ENCODE measurements around the gene SAP30BP.
A peak's percentile ranks its signal among the peaks of the same experiment; 100 is the strongest.

SAP30BP gene

DNA sequence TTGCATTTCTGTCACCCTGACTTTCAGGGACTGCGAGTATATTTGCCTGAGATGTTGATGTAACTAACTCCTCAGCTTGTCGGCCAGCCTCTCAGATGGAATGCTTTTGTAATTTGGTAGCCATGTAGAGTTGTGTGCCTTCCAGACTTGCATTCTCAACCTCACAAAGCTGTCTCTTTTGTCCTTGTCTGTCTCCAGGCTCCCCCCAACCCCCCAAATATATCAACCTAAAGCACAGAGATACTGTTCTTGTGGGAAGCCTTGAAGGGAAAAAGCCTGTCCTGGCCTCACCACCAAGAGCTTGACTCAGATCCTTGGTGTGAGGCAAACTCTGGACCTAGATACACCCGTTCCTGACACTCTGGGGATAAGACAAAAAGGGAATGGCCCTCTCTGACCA lies 18.4 kb downstream of the SAP30BP start:
- no peak for DNase-seq (ENCODE audit: low read depth, low spot score)

DNA sequence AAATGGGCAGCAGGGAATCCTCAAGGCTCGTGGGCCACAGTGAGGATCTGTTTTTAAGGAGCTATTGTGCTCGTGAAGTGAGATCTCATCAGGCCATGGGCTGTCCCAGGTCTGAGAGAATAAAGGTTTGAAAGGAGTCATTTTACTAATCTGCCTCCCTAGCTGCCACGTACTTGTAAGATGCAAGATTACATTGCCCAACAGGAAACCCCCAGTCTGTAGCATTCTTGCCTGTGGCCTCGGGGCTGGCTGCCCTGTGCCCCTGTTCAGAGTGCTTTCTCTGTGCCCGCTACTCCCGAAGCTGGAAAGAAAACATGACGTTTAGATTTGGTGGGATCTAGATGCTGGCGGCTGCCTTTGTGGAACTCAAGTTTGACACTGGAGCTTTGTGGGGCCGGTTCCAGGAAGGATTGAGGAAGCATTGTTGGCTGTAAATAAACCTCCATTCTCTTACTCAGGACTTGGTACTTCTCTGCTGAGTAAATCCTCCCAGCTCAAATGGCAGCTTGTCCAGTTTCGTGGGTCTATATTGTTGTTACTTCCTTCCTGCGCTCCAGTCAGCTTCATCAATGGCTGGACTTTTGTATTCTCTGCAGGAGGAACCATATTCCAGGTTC lies 21.2 kb downstream of the SAP30BP start:
- DNase-seq (ENCODE audit: low read depth, low spot score): no peak

GRCh38 chr17:75689441-75689873 lies 22.3 kb downstream of the SAP30BP start:
- no peak for DNase-seq (ENCODE audit: low read depth, low spot score)

DNA sequence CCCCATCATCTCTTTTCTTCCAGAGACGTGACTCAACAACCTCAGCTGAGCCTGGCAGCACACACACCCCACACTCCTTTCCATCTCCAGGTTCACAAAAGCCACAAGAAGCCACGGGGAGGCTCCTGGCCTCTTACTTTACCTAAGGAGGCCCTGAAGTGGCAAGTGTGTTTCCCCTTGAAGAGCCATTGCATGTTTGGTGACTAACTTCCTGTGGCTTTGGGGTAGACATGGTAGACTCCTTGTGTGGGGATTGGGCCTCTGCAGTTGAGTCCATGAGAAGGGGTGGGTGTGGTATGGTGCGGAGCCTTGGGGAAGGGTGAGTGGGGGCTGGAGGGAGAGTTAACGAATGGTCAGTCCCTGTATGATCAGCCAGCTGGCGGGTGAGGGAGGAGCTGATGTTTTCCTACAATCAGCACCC lies 24.2 kb downstream of the SAP30BP start:
- no peak for DNase-seq (ENCODE audit: low read depth, low spot score)

- DNase-seq (ENCODE audit: low read depth, low spot score): no peak
These were observed 24.9 kb downstream of the SAP30BP start for GRCh38 chr17:75691801-75692626.

GRCh38 chr17:75692976-75693375 lies 25.8 kb downstream of the SAP30BP start:
- DNase-seq (ENCODE audit: low read depth, low spot score): no peak

DNA sequence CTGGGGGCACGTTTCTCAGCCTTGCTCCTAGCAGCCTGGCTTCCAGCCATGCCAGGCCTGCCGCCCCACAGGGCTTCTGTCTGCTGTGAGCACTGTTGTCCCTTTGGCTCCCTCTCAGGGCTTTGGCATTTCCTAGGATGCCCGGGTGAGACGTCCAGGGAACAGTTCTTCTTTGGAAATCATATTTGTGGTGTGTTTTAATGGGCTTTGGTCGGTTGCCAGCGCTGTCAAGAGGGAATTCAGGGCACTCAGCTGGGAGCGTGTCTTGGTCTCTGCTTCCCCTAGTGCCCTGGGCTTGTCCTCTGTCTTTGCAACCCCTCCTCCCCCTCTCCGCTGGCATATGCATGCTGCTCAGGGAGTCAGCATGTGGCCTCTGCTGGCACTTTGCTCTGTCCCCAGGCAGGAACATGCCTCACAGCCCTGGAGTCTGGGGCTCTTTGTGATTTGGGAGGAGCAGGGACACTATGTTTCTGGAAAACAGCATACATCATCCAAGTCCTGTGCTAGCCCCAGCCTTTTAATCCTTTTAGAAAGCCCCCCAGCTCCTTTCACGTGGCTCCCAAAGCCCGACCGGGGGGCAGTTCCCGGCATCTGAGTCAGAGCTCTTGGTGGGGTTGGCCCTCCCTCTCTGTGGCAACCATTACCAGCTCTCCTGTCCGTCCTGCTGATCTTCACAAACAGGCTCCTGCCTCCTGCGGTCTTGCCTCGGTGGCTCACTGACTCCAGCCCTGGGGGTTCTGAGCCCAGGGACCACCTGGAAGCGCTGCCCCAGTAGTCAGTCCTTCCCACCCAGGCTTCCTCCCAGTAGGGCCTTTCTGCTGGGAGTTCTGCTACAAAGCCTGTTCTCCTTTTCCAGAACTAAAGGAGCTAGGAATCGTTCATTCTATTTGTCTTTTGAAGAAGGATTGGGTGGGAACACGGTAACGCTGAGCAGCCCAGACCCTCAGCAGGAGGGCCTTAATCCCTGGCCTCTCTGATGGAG lies 26.7 kb downstream of the SAP30BP start:
- DNase-seq (ENCODE audit: low read depth, low spot score): peak; percentile 83

GRCh38 chr17:75694536-75694935 lies 27.4 kb downstream of the SAP30BP start:
- no peak for DNase-seq (ENCODE audit: low read depth, low spot score)

- DNase-seq (ENCODE audit: low read depth, low spot score): no peak
These were observed 28.1 kb downstream of the SAP30BP start for GRCh38 chr17:75695141-75695829.

GRCh38 chr17:75695830-75696271 lies 28.7 kb downstream of the SAP30BP start:
- no peak for DNase-seq (ENCODE audit: low read depth, low spot score)

- DNase-seq (ENCODE audit: low read depth, low spot score): no peak
These were observed 30.6 kb downstream of the SAP30BP start for GRCh38 chr17:75697651-75698291.

- no peak for DNase-seq (ENCODE audit: low read depth, low spot score)
These were observed 31.5 kb downstream of the SAP30BP start for GRCh38 chr17:75698659-75699058.

DNA sequence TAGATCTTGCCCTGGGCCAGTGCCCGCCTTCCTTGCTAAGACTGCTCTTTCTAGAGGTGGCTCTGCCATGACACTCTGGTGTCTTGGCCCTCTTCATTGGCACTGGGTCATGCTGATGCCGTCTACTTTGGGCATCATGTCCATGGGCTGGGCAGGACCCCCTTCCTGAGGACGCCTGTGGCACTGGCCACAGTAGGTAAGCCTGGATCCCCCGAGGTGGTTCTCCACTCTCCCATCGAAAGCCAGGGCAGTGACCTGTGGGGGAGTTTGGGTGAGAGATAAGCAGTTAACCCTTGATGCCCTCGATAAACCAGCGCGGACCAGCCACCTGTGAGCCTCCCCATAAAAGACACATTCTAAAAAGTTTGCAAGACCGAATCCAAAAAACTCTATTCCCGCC lies 34.1 kb downstream of the SAP30BP start:
- DNase-seq (ENCODE audit: low read depth, low spot score): no peak

- no peak for DNase-seq (ENCODE audit: low read depth, low spot score)
These were observed 36.1 kb downstream of the SAP30BP start for GRCh38 chr17:75703191-75703590.

GRCh38 chr17:75703591-75703990 lies 36.5 kb downstream of the SAP30BP start:
- DNase-seq (ENCODE audit: low read depth, low spot score): no peak

GRCh38 chr17:75704963-75705875 lies 38.1 kb downstream of the SAP30BP start:
- DNase-seq (ENCODE audit: low read depth, low spot score): no peak

- no peak for DNase-seq (ENCODE audit: low read depth, low spot score)
These were observed 39.0 kb downstream of the SAP30BP start for GRCh38 chr17:75706042-75706728.

DNA sequence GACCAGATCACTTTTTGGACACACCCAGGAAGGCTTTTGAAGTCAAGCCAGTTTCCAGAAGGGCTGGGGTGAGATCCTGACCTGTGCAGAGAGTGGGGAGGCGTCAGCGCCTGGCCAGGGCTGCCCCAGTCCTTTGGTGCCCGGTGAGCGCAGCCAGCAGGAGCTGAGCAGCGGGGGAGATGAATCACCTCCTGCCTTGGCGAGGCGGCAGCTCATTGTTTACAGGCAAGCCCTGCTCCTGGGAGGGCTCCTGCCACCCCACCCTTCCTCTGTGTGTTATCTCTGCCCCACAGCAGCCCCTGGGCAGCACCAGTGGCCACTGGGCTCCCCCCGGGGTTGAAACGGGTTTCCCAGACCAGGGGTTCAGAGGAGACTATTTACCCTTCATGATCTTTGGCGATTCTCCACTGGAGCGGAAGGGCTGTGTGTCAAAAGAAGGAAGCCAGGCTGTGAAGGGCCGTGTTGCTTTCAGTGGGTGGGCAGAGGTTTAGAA lies 40.0 kb downstream of the SAP30BP start:
- DNase-seq (ENCODE audit: low read depth, low spot score): peak; percentile 49

DNA sequence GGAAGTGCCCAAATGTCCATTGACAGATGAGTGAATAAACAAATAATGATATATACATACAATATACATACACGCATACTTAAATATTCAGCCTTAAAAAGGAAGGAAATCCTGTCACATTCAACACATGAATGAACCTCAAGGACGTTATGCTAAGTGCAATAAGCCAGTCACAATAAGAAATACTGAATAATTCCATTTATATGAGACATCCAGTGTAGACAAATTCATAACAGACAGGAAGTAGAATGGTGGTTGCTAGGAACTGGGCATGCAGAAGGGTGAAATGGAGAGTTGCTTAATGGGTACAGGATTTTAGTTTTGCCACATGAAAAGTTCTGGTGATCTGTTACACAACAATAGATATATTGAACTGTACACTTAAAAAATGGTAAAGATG lies 45.3 kb downstream of the SAP30BP start:
- no peak for DNase-seq (ENCODE audit: low read depth, low spot score)
